Measurements from ENCODE around the gene GOLGA6B. TPM values are rescaled to one million over a fixed set of nuclear protein-coding genes. Genes with fewer than 3 reads are reported as not detected.
"Not testable (repeated sequence)": the region's sequence is repeated elsewhere in the genome, so short reads cannot be mapped to it uniquely, and the experiment has no call there.

The GOLGA6B gene
- polyA plus RNA-seq, 3 donors, result 0.04 TPM; not detected in 2

DNA sequence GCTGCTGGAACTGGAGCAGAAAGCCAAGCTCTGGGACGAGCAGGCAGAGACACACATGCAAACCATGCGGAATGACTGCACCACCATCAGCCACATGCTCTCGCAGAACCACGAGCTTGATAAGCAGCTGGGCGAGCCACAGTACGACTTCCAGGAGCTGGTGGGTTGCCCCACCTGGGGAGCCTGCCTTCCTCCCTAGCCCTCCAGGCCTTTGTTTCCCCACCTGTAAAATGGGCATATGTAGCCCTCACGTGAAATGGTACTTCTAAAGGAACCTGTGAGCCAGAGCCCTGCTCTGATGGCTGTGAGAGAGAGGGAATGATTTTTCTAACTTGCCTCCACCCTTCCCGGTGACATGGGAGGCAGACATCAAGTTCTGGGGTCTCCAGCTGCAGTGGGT is 44.6 kb upstream of the GOLGA6B start:
- no peak overlapping the region for H3K4me3 ChIP-seq (replicated peaks in 1 of 3; ENCODE audit: low read depth in 2 of 3, low read length in 3 of 3)
- WGBS (ENCODE audit: insufficient coverage), result 98% methylated on average over 7 of the region's 8 CpGs
- H3K27me3 ChIP-seq (ENCODE audit: control insufficient read depth in 2 of 2, insufficient read depth in 2 of 2, low read length in 2 of 2), result no peaks in the 10 kb centered on the region
- H3K4me2 ChIP-seq (replicated peaks; ENCODE audit: extremely low read depth, low read length, poor library complexity, severe bottlenecking), result no peak overlapping the region
- H3K9me3 Mint-ChIP-seq, result no peaks in the 10 kb centered on the region
- no peak overlapping the region for H3K27ac Mint-ChIP-seq
- H3K27ac ChIP-seq (ENCODE audit: low read depth in 1 of 2, low read length in 2 of 2), result no peak overlapping the region
- TF ChIP-seq, protein P1, sequence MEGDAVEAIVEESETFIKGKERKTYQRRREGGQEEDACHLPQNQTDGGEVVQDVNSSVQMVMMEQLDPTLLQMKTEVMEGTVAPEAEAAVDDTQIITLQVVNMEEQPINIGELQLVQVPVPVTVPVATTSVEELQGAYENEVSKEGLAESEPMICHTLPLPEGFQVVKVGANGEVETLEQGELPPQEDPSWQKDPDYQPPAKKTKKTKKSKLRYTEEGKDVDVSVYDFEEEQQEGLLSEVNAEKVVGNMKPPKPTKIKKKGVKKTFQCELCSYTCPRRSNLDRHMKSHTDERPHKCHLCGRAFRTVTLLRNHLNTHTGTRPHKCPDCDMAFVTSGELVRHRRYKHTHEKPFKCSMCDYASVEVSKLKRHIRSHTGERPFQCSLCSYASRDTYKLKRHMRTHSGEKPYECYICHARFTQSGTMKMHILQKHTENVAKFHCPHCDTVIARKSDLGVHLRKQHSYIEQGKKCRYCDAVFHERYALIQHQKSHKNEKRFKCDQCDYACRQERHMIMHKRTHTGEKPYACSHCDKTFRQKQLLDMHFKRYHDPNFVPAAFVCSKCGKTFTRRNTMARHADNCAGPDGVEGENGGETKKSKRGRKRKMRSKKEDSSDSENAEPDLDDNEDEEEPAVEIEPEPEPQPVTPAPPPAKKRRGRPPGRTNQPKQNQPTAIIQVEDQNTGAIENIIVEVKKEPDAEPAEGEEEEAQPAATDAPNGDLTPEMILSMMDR (IDR thresholded peaks at IDR 0.05), result no peak
- H3K4me1 ChIP-seq (ENCODE audit: control insufficient read depth in 1 of 2, insufficient read depth in 2 of 2, low read length in 2 of 2), result no peaks in the 10 kb centered on the region
- H3K4me1 Mint-ChIP-seq, result no peaks in the 10 kb centered on the region
- H3K36me3 Mint-ChIP-seq, result peaks cover 0 to 5% of the 10 kb centered on the region in 2 donors
- no peaks in the 10 kb centered on the region for H3K79me2 ChIP-seq (ENCODE audit: insufficient read depth, low read length)
- no peak overlapping the region for H3K4me3 Mint-ChIP-seq
- no peaks in the 10 kb centered on the region for H3K36me3 ChIP-seq (replicated peaks in 1 of 2; ENCODE audit: control insufficient read depth in 1 of 2, insufficient read depth in 2 of 2, low read length in 2 of 2)
- H3K9me3 ChIP-seq (replicated peaks in 1 of 2; ENCODE audit: control insufficient read depth in 1 of 2, insufficient read depth in 1 of 2, low read length in 2 of 2), result no peaks in the 10 kb centered on the region
- no peak for DNase-seq
- H2AFZ ChIP-seq (ENCODE audit: insufficient read depth, low read depth, low read length, poor library complexity, severe bottlenecking), result no peak overlapping the region
- no peaks in the 10 kb centered on the region for H4K20me1 ChIP-seq (ENCODE audit: insufficient read depth, low read length)
- peaks cover 0 to 3% (median 3%) of the 10 kb centered on the region in 3 donors for H3K27me3 Mint-ChIP-seq (ENCODE audit: low read depth in 3 of 3)
- no peak overlapping the region for H3K9ac ChIP-seq (ENCODE audit: insufficient read depth, low read length, poor library complexity, severe bottlenecking)
- intact Hi-C loops (cut with micrococcal nuclease), result loop anchor here in 1 of 2 donors (10.0 kb wide), 2 partner anchors 55 to 65 kb away; no protein-coding TSS in a partner anchor

DNA sequence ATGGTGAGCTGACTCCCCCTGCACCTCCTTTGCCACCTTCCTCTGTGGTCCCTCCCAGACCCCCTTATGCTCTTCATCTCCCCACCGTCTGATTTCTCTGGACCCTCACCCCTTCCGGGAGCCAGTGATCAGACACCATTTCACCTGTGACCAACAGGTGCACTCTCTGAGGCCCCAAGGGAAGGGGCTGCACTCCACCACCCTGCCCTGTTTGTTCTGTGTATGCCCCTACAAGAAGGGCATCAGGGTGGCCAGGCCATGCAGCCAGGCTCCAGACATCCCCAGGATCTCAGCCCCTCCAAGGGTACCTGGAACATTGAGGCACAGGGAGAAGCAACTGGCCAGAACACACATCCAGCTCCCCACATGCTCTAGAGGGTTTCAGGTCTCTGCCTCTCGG is 42.2 kb upstream of the GOLGA6B start:
- H3K36me3 Mint-ChIP-seq; H3K9me3 ChIP-seq (replicated peaks in 1 of 2; ENCODE audit: control insufficient read depth in 1 of 2, insufficient read depth in 1 of 2, low read length in 2 of 2); H3K4me3 ChIP-seq (replicated peaks in 1 of 3; ENCODE audit: low read depth in 2 of 3, low read length in 3 of 3); H3K79me2 ChIP-seq (ENCODE audit: insufficient read depth, low read length); H3K27ac Mint-ChIP-seq; H3K4me2 ChIP-seq (replicated peaks; ENCODE audit: extremely low read depth, low read length, poor library complexity, severe bottlenecking); H3K4me1 Mint-ChIP-seq; H3K27me3 ChIP-seq (ENCODE audit: control insufficient read depth in 2 of 2, insufficient read depth in 2 of 2, low read length in 2 of 2); H2AFZ ChIP-seq (ENCODE audit: insufficient read depth, low read depth, low read length, poor library complexity, severe bottlenecking); H3K36me3 ChIP-seq (replicated peaks in 1 of 2; ENCODE audit: control insufficient read depth in 1 of 2, insufficient read depth in 2 of 2, low read length in 2 of 2); H3K27ac ChIP-seq (ENCODE audit: low read depth in 1 of 2, low read length in 2 of 2); H3K9ac ChIP-seq (ENCODE audit: insufficient read depth, low read length, poor library complexity, severe bottlenecking); H3K9me3 Mint-ChIP-seq; DNase-seq; H3K4me1 ChIP-seq (ENCODE audit: control insufficient read depth in 1 of 2, insufficient read depth in 2 of 2, low read length in 2 of 2); H3K4me3 Mint-ChIP-seq; H3K27me3 Mint-ChIP-seq (ENCODE audit: low read depth in 3 of 3); H4K20me1 ChIP-seq (ENCODE audit: insufficient read depth, low read length): not testable (repeated sequence)
- intact Hi-C loops (cut with micrococcal nuclease), result loop anchor here in 1 of 2 donors (10.0 kb wide), 1 partner anchor 58 kb away; no protein-coding TSS in a partner anchor
- 89% methylated on average over 3 of the region's 3 CpGs for WGBS (ENCODE audit: insufficient coverage)

Data from CD14-positive monocyte (primary cell).